GM23248 (cell line): ENCODE data around the gene EVPL.

Experiments
- EZH2 ChIP-seq: fragments of 200-600 bp; sonication (generic); IDR thresholded peaks from 2 replicates; pipeline ENCODE4 v1.6.1; 2018; ENCODE audit warnings: antibody characterized with exemption, mild to moderate bottlenecking; ENCODE audit not compliant: insufficient read depth, poor library complexity, severe bottlenecking
- EZH2phosphoT487 ChIP-seq: fragments of 200-600 bp; sonication (generic); IDR thresholded peaks from 2 replicates; pipeline ENCODE4 v1.6.1; 2018; ENCODE audit warnings: antibody characterized with exemption, moderate library complexity, mild to moderate bottlenecking, low read depth; ENCODE audit not compliant: insufficient read depth

DNA sequence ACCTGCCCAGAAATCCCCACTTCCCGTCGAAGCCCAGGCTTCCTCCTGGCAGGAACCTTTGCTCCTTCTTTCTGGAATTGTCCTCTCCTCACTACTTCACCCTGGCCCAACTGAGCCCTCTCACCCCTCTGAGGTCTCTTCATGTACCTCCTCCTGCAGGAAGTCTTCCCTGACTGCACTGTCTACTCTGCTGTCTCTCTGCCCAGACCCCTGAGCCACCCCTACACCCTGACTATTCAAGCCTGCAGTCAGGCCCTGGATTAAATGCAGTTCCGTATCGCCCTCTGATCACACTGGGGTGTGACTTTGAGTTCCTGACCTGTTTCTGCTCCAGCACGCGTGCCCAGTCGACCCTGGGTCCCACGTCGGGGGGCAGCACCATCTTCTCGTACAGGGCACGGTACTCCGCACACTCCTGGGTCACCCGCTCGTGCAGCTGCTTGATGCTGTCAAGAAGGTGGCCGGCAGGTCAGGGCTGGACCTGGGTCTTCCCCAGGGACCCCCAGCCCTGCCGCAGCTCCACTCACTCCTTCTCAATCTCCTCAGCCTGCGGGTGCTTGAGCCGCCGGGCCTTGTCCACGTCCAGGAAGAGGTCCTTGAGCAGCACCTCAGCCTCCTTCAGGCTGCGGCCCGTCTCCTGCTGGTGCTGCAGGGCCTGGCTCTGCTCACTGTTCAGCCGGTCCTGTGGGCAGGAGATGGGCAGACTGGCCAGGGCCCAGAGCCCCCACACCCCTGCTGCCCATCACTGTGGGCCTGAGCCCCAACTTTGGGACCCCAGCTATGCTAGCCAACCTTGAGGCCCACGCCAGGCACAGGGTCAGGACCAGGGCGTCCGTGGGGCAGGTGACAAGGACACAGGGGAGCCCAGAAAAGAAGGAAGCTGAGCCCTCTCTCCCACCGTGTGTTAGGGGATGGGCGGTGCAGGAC, 3.9 kb downstream of the EVPL start:
- TF ChIP-seq EZH2 (no peak), EZH2phosphoT487 (no peak)
